Endothelial cell of umbilical vein (primary cell): ENCODE data around the gene METRN.

Source experiments
- CTCF ChIP-seq, 2 donors: IDR thresholded peaks; 1 replicate in 1 of 2; 2 replicates in 1 of 2; pipeline ENCODE4 v1.5.1; 2011; ENCODE audit warnings: low read length in 2 of 2, mild to moderate bottlenecking in 2 of 2, moderate library complexity in 2 of 2, control low read depth in 1 of 2, inconsistent platforms in 1 of 2, low read depth in 1 of 2; ENCODE audit not compliant: insufficient read depth in 1 of 2; ENCODE audit errors: extremely low read depth in 1 of 2
- EZH2 ChIP-seq: IDR thresholded peaks from 2 replicates; pipeline ENCODE4 v1.6.1; 2012; ENCODE audit warnings: borderline replicate concordance, low read depth, mild to moderate bottlenecking, moderate library complexity, low read length, inconsistent platforms; ENCODE audit not compliant: severe bottlenecking
- POLR2A ChIP-seq: IDR thresholded peaks from 2 replicates; pipeline ENCODE4 v1.6.1; 2012; ENCODE audit warnings: low read depth, mild to moderate bottlenecking, control low read depth, low read length

- TF ChIP-seq CTCF (IDR thresholded peaks at IDR 0.05; ENCODE audit: extremely low read depth in 1 of 2, insufficient read depth in 1 of 2, low read depth in 1 of 2, low read length in 2 of 2) = no peak
- TF ChIP-seq POLR2A = no peak
- TF ChIP-seq EZH2 = no peak
These were observed 12.5 kb downstream of the METRN start for GRCh38 chr16:727291-727977.
